GM21576 (cell line): ENCODE data around the gene PFKFB3.
"Not testable (repeated sequence)": the region's sequence is repeated elsewhere in the genome, so short reads cannot be mapped to it uniquely, and the experiment has no call there.

Source experiments
- ATAC-seq: cut with Tn5 transposase; IDR thresholded peaks from one replicate; pipeline ENCODE4 v1.9.1; 2021; ENCODE audit warnings: mild to moderate bottlenecking, moderate library complexity; ENCODE audit not compliant: unreplicated experiment

The PFKFB3 gene

DNA sequence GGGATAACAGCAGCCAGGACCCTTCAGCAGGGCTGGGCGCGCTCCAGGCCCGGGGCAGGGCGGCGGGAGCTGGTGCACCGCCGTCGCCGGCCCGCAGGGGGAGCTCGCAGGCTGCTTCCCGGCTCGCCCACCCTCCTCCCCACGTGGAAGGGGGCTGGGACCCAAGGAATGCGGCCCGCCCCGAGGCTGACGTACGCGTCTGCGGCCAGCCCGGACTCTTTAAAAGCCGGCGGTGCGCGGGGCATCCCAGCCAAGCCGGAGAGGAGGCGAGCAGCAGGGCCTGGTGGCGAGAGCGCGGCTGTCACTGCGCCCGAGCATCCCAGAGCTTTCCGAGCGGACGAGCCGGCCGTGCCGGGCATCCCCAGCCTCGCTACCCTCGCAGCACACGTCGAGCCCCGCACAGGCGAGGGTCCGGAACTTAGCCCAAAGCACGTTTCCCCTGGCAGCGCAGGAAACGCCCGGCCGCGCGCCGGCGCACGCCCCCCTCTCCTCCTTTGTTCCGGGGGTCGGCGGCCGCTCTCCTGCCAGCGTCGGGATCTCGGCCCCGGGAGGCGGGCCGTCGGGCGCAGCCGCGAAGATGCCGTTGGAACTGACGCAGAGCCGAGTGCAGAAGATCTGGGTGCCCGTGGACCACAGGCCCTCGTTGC is at the start of gene PFKFB3:
Gene PFKFB3, plus strand, starts transcription at position 249 of the 647 bp plus-strand sequence. Its CDS starts 329 bp downstream, at position 578.
- peak; percentile 63 for ATAC-seq

DNA sequence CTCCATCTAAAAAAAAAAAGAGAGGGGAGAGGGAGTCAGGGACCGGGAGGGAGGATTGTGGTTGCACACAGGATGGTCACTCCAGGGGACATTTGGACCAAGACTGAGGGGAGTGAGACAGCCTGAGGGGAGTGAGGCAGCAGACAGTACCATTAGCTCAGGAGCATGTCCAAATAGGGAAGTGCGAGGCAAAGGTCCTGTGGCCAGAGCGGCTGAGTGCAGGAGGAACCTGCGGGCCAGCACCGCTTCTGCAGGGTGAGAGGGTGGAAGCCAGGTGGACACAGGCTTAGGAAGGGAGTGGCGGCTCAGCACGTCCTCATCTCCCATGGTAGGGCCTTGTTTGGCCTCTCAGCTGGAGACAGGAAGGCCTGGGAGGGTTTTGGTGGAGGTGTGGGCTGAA is 48.9 kb upstream of the PFKFB3 start:
- no peak for ATAC-seq

DNA sequence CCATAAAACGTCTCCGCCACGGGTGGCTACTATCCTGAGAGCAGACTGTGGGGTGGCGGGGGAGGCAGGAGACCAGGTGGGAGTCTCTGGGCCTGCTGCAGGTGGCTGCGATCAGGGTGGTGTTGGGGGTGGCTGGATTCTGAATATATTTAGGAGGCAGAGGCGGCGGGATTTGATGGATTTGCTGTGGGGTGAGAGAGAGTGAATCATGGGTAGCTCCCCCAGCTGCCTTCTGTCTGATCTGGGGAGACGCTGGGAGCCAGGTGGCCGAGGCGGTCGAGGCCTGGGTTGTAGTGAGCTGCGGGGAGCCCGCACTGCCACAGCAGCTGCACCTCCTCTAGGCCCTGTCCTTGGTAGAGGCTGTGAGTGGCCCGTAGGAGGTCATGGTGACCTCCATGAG is 48.2 kb upstream of the PFKFB3 start:
- no peak for ATAC-seq

DNA sequence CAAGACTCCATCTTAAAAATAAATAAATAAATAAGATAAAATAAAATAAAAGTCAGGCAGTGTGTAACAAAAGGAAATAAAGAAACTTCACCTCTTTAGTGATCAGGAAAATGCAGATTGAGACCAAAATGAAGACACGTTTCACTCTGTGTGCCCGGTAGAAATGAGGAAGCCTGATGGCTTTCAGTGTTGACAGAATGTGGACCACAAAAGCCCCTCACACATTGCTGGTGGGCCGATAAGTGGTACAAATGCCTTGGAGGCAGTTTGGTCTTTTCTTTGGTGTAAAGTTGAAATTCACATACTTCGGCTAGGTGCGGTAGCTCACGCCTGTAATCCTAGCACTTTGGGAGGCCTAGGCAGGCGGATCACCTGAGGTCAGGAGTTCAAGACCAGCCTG is 44.5 kb upstream of the PFKFB3 start:
- ATAC-seq, result no peak

DNA sequence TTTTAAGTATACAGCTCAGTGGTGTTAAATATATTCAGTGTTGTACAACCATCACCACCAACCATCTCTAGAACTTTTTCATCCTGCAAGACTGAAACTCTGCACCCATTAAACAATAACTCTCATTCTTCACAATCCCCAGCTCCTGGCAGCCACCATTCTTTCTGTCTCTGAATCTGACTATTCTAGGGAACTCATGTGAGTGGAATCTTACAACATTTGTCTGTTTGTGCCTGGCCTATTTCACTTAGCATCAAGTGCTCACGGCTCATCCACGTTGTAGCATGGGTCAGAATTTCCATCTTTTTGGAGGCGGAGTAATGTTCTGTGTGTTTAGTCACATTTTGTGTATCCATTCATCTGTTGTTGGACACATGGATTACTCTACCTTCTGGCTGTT is 40.8 kb upstream of the PFKFB3 start:
- ATAC-seq, result no peak

DNA sequence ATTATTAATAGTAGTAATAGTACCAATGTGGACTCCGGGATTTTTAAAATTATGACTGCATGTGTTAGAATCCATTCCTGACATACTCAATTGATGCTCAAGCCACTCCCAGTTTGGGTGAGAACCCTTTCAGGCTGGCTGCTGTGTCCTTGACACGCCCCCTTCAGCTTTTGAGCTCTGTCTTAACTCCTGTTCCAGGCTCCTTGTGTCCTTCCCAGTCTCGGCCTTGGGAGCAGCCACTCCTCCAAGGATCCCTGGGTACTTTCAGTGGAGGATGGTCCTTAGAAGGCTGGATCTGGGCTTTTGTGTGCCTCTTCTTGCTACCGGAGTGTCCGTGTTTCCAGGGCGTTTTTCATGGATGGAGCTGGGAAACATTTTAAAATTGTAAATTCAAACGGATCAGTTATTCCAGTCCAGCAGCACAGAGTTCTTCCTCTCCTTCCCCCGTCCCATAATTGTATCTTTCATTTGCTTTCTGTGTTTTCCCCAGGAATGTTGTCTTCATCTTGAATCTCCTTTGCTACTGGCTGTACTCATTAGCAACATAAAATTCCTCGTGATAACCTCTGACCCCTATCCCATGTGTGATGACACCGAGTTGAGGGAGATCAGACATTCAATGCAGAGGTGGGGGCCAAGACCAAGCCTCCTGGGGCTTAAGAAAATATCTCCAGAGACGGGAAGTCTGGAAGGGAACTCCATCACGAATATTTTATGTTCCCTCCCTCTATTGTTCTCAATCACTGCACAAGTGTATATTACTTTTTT is 40.0 kb upstream of the PFKFB3 start:
- no peak for ATAC-seq

DNA sequence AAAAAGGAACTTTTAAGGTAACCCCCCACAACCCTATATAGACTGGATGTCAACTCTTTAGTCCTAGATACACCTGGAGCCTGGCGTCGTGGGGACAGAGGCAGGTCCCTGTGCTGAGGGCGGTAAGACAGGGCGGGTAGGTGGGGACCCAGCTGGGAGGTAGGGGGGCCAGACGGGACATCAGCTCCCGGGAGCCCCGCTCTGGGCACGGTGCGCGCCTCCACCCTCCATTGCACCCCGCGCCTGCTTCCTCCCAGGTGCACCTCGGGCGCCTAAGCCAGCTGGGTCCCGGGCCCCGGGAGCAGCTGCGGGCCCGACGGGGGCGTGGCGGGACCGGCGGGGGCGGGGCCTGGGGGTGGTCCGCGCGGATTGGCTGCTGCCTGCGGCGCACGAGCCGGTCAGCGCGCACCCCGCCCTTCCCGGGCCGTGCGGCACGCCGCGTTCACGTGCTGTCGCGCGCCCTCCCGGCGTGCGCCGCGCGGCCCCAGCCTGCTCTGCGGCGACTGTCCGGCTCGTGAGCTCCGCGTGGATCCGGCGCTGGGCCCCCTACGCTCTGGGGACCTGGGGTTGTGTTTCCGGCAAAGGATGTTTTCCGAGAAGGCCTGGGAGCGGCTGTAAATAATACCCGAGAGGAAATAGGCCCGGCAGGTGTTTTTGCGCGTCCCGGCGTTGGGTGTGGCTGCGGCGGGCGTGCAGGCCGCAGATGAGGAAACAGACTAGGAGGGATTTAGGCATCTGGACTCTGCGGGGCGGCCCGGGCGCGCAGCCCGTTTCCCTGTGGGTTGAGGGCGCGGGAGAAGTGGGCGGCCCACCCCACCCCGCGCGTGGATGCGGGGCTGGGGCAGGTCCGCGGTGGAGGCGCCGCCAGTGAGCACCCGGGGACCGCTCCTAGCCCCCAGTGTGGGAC is 39.1 kb upstream of the PFKFB3 start:
- peak; percentile 87 for ATAC-seq

DNA sequence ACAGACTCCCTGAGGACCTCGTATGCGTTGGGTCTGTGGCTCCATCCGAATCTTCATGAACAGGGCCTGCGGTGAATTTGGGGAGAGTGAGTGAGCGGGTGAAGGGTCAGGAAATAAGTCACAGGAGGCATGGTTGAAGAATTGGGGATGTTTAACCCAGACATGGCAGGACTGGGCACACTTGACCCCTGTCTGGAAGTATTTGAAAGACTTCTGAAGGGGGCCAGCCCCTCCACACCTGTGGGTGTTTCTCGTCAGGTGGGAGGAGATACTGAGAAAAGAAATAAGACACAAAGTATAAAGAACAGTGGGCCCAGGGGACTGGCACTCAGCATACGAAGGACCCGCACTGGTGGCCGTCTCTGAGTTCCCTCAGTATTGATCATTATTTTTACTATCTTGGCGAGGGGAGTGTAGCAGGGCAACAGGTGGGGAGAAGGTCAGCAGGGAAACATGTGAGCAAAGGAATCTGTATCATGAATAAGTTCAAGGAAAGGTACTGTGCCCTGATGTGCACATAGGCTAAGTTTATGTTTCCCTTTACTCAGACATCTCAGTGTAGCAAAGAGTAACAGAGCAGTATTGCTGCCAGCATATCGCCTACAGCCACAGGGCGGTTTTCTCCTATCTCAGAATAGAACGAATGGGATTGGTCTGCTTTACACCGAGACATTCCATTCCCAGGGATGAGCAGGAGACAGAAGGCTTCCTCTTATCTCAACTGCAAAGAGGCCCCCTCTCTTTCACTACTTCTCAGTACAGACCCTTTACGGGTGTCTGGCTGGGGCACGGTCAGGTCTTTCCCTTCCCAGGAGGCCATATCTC is 38.2 kb upstream of the PFKFB3 start:
- no peak for ATAC-seq

DNA sequence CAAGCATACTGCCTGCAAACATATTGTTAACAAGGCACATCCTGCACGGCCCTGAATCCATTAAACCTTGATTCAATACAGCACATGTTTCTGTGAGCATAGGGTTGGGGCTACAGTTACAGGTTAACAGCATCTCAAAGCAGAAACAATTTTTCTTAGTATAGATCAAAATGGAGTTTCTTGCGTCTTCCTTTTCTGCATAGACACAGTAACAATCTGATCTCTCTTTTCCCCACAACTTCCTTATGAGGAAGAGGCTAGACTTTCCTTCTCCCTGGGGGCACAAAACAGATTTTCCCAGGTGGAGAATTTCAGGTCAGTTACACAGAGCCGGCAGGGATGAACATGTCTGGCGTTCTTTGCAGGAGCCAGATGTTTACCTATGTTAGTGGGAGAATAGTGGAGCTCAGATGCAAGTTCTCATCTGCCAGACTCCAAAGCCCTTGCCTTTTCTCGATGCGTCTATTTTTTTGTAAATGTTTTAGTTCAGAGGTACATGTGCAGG is 37.5 kb upstream of the PFKFB3 start:
- ATAC-seq, result no peak

DNA sequence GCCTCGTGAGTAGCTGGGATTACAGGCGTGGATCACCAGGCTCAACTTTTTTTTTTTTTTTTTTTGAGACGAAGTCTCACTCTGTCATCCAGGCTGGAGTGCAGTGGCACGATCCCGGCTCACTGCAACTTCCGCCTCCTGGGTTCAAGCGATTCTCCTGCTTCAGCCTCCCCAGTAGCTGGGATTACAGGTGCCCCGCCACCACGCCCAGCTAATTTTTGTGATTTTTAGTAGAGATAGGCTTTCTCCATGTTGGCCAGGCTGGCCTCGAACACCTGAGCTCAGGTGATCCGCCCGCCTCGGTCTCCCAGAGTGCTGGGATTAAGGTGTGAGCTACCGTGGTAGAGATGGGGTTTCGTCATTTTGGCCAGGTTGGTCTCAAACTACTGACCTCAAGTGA is 36.8 kb upstream of the PFKFB3 start:
- not testable (repeated sequence) for ATAC-seq

DNA sequence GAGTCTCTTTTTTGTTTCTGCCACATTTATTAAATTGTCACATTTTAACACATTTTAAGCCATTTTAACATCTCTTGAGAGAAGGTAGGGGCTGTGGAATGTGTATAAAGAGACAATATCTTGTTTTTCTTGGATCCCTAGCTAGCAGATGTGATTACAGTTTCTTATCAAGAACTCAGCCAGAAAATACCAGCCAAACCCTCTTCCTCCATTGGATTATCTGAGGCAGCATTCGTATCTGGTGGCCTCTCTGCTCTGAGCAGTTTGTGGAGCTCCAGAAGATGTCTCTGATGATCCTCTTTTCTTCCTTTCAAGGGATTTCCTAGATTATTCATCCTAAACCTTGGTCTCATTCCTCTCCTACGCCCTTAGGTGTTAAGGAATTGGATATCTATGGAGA is 35.3 kb upstream of the PFKFB3 start:
- no peak for ATAC-seq

DNA sequence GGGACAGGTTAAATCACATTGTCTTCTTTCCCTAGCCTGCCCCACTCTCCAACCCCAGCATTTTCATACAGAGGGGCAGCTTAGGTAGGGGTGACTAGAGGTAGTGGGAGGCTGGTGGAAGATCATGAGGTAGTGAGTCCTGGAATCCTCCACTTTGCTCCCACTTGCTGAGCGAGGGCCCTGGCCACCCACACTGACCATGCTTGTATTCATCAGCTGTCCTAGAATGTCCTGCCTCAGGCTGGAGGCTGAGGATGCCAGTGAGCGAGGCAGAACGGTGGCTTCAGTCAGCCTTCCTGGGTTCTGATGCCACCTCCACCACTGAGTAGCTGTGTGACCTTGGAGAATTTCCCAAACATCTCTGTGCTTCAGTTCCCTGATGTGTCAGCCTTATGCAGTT is 34.6 kb upstream of the PFKFB3 start:
- no peak for ATAC-seq

DNA sequence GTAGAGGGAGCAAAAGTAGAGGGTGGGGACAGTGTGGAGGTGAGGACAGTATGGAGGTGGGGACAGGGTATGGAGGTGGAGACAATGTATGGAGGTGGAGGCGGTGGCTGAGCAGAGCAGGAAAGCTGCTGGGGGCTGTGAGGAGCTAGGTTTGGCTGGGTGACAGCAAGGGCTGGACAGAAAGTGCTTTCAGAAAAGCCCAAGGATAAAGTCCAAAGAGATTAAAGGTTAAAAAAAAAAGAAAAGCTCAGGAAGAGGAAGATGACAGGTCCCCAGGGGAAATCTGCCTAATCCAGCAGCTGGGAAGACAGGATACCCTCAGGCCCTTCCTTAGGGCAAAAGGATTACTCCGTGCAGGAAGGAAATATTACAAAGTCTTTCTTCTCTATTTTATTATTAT is 32.1 kb upstream of the PFKFB3 start:
- ATAC-seq, result no peak

DNA sequence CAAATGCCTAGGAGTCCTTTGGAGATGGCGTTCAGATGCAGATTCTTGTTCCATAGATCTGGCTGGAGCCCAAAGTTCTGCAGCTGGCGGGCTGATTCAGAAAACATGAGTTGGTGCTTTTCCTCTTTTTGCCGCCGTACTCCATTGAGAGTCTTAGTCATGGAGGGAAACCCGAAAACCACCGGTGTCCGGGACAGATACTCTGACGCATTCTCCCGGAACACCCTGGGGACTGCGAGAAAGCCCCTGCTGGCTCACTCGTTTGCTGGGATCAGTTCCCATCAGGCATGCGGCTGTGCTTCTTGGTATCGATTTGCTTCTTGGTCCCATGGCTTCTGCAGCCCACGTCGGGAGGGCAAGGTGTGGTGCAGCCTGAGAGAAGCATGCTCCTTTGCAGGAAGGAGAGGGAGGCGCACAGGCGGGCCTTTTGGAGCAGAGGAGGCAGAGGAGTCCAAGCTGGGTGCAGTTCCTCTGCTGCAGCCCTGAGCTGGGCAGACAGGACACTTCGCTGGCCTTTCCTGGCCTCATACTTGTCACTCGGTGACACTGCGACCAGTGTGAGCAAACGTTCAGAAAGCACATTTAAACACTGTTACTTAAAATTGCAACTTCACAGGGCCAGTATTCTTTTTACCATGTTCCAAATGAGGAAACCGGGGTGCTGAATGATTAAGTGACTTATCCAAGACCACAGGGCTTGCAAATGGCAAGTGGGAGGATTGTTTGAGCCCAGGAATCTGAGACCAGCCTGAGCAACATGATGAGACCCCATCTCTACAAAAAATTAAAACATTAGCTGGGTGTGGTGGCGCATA is 30.6 kb upstream of the PFKFB3 start:
- ATAC-seq, result no peak

DNA sequence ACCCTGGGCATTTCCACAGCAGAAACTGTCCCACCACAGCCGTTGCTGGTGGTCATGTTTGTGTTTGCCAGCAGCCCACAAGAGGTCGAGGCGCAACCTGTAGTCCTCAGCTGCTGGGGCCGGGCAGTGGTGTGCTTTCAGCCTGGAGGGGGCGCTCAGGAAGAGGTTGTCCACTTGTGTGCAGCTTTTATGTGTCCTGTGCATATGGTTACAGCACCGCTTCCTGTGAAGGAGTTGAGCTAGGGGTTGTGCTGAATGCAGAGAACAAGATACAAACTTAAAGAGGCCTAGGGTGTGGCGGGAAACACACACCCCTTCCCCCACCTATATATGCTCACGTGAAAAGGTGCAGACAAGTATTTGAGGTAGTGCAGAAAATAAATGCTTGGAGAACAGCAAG is 29.5 kb upstream of the PFKFB3 start:
- ATAC-seq, result no peak

DNA sequence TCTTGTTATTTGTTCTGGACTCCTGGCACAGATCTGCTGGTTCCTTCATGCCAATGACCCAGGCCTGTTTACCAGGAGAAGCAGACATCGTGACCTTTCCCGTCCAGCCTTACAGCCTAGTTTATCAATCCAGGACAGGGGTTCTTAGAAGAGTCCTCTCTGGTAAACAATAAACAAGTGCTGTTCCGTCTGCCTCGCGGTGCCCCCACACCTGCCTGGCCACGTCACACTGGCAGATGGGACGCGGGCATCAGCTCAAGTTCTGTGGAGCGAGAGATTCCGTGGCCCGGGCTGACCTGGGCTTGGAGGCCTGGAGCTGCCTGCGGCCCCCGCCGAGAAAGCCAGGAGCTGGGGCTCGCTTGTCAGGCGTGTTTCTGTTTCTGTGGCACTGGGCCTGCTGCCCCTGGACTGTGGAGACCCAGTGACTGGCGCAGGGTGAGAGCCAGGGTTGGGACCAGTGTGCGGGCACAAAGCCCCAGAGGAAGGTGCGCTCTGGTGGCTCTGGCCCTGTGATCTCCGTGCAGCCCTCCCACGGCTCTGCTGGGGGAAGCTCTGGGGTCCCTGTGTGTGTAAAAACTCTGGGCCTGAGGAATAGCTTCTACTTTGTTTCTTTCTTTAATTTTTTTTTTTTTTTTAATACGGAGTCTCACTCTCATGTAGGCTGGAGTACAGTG is 28.4 kb upstream of the PFKFB3 start:
- ATAC-seq, result no peak

DNA sequence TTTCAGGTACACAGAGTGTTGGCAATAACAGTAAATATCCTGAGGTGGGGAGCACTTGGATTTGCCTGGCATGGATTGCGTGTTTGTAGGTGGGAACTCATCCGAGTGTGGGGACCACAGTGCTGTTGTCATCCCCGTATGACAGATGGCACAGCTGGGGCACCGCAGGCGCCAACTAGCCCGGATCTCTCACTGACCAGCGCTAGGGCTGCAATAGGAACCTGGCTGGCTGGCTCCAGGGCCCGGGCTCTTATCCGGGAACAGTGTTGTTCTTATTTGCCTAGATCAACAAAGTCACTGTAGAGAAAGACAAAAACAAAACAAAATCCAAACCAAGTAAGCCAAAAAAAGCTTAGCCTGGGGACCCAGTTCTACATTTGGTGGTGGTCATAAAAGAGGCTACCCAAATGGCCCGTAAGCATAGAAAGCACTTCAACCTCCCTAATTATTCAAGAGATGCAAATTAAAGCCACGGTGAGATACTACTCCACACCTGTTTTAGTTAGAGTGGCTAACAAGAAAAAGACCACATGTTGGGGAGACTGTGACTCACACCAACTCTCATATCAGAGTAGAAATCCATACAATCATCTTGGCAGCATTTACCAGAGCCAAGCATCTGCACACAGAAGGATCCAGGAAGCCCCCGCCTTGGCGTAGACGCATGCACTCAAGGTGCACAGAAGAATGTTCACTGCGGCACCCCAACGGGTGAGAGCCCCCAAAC is 27.2 kb upstream of the PFKFB3 start:
- no peak for ATAC-seq

DNA sequence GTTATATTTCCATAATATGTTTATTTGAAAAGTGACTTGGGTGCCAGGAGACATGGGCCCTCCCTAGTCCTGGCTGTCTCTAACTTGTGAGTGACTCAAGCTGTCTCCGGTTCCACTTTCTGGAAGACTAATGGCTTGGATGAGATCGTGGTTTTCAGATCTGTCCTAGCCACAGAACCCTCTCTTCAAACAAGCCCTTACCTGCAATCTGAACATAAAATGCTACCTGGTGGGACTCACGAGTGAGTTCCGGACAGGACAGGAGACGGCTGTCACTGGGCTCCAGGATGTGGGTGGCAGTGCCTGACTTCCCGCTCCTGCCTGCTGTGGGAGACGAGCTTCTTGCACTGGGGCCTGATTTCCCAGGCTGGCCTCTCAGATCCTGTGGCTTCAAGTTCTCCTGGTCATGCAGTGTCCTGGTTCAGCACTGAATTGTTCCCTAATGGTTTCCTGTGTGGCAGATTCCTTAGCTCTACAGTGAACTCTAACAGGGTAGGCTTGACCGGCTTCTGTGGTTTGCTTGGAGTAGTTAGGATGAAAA is 26.0 kb upstream of the PFKFB3 start:
- ATAC-seq, result no peak
